ENCODE results near the gene TNRC6C.

DNA sequence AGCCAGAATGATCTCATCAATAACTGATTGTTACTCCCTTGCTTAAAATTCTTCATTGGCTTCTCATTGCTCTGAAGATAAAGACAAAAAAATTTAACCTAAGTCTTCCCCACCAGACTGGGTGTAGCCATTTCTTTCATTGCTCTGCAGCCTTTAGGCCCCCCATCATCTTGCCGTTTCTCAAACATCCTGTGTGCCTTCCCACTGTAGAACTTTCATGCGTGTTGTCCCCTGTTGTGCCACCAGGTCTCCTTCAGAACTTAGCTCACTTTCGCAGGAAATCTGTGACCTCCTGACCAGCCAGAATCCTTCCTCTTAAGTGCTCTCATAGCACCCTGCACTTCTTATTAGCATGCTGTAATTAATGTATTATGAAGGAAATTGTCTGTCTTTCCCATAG, 31.8 kb downstream of the TNRC6C start:
- TF ChIP-seq, protein P1, sequence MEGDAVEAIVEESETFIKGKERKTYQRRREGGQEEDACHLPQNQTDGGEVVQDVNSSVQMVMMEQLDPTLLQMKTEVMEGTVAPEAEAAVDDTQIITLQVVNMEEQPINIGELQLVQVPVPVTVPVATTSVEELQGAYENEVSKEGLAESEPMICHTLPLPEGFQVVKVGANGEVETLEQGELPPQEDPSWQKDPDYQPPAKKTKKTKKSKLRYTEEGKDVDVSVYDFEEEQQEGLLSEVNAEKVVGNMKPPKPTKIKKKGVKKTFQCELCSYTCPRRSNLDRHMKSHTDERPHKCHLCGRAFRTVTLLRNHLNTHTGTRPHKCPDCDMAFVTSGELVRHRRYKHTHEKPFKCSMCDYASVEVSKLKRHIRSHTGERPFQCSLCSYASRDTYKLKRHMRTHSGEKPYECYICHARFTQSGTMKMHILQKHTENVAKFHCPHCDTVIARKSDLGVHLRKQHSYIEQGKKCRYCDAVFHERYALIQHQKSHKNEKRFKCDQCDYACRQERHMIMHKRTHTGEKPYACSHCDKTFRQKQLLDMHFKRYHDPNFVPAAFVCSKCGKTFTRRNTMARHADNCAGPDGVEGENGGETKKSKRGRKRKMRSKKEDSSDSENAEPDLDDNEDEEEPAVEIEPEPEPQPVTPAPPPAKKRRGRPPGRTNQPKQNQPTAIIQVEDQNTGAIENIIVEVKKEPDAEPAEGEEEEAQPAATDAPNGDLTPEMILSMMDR (IDR thresholded peaks at IDR 0.05), result no peak
- no peak for TF ChIP-seq POLR2A (IDR thresholded peaks at IDR 0.05)
